ENCODE results near the gene ZNF618.

DNA sequence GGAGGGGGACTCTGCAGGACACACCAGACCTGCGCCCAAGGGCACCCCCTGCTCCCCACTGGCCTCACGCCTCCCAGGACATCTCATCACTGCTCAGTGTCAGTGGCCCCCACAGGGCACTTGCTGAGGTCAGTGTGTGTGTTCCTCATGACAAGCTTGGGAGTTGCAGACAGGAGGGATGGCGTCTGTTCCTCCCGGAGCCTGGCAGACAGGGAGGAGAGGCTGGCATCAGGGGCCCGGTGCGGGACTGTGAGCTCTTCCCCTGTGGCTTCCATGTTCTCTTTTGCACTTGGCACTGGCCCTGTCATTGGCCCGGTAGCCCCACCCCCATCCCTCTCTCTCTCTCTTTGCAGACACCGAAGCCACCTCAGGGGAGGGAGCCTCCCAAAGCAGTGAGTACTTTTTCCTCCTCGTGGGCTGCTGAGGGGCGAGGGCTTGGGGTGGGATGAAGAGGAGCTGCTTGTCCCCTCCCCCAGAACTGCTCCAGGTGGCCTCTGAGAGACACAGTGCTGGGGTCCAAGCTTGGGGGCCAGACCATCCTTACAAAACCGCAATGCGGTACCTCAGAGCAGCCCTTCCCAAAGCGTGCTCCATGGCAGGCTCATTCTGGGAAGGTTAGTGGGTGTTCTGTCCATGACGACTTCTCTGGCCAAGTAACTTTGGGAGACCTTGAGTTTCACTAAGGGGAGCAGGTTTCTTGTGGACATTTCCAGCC is 126.3 kb downstream of the ZNF618 start:
- TF ChIP-seq EZH2 (IDR thresholded peaks at IDR 0.05; ENCODE audit: insufficient read depth, poor library complexity, severe bottlenecking): no peak
- TF ChIP-seq EZH2phosphoT487 (IDR thresholded peaks at IDR 0.05; ENCODE audit: insufficient read depth, low read depth): no peak
